ENCODE data around the gene FDX1. TPM values are rescaled to one million over a fixed set of nuclear protein-coding genes. Genes with fewer than 3 reads are reported as not detected.
A peak's percentile ranks its signal among the peaks of the same experiment; 100 is the strongest.

The FDX1 gene
- total RNA-seq, 1 experiment from 2014 or later: 14.5 TPM

DNA sequence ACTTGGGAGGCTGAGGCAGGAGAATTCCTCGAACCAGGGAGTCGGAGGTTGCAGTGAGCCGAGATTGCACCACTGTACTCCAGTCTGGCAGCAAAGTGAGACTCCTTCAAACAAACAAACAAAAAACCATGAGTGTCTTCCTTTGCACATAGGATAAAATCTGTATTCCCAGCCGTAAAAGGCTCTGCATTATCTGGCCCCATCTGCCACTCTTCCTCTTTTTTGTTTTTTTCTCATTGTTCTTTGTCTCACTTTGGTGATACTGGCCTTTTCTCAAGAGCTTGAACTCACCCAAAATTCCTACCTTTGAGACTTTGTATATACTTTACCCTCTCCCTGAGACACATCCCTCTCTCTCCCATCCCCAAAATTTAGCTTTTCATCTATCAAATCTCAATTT, 17.6 kb downstream of the FDX1 start:
- H3K4me1 ChIP-seq (ENCODE audit: control insufficient read depth in 1 of 2, insufficient read depth in 2 of 2, low read length in 2 of 2): no peaks in the 10 kb centered on the region
- H3K79me2 ChIP-seq (ENCODE audit: insufficient read depth, low read length): peaks cover 16% of the 10 kb centered on the region
- H3K4me2 ChIP-seq (ENCODE audit: low read length): no peak overlapping the region
- no peak overlapping the region for H3K9ac ChIP-seq (ENCODE audit: low read length)
- ATAC-seq: no peak
- H2AFZ ChIP-seq (ENCODE audit: low read depth, low read length, poor library complexity, severe bottlenecking): no peak overlapping the region
- CTCF ChIA-PET: interaction anchor here (0.6 to 1.3 kb wide), 3 partner anchors 14 to 275 kb away, joined by 3 to 5 read pairs (median 3); no protein-coding TSS in a partner anchor
- intact Hi-C loops (cut with micrococcal nuclease): no loop called here
- H3K9me2 ChIP-seq (ENCODE audit: insufficient read depth): no peaks in the 10 kb centered on the region
- POLR2A ChIA-PET: no interaction called here
- no peak for DNase-seq (ENCODE audit: low read depth, low spot score)
- no peaks in the 10 kb centered on the region for H3K9me3 ChIP-seq (ENCODE audit: control insufficient read depth in 1 of 2, insufficient read depth in 1 of 2, low read depth in 1 of 2, low read length in 2 of 2)
- RAD21 ChIA-PET (ENCODE audit: low non-redundant PET in 1 of 2, low total read pairs in 2 of 2, uncharacterized antibody in 2 of 2, unreplicated experiment in 2 of 2): interaction anchor here in 1 of 2 experiments (0.7 kb wide), 1 partner anchor 37 kb away, joined by 3 read pairs; no protein-coding TSS in a partner anchor
- no peak overlapping the region for H3K27ac ChIP-seq (ENCODE audit: low read depth, low read length)
- TF ChIP-seq, protein P1, sequence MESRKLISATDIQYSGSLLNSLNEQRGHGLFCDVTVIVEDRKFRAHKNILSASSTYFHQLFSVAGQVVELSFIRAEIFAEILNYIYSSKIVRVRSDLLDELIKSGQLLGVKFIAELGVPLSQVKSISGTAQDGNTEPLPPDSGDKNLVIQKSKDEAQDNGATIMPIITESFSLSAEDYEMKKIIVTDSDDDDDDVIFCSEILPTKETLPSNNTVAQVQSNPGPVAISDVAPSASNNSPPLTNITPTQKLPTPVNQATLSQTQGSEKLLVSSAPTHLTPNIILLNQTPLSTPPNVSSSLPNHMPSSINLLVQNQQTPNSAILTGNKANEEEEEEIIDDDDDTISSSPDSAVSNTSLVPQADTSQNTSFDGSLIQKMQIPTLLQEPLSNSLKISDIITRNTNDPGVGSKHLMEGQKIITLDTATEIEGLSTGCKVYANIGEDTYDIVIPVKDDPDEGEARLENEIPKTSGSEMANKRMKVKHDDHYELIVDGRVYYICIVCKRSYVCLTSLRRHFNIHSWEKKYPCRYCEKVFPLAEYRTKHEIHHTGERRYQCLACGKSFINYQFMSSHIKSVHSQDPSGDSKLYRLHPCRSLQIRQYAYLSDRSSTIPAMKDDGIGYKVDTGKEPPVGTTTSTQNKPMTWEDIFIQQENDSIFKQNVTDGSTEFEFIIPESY (IDR thresholded peaks at IDR 0.05; ENCODE audit: extremely low read depth, insufficient replicate concordance, low read length): no peak
- TF ChIP-seq POLR2A (IDR thresholded peaks at IDR 0.05; ENCODE audit: borderline replicate concordance, extremely low read depth, insufficient read depth, insufficient read length): no peak
- H3K36me3 ChIP-seq (ENCODE audit: control insufficient read depth in 1 of 2, insufficient read depth in 2 of 2, low read length in 2 of 2): no peaks in the 10 kb centered on the region
- H4K20me1 ChIP-seq (ENCODE audit: insufficient read depth): 0 out of 2 replicates have a peak, but pooled peaks cover 9% of the 10 kb centered on the region
- no TSS peak for BruUV-seq (replicated peaks)
- no peaks in the 10 kb centered on the region for H3K27me3 ChIP-seq (ENCODE audit: insufficient read depth, low read length)
- H3K4me3 ChIP-seq (replicated peaks in 1 of 2; ENCODE audit: low read depth in 1 of 2, low read length in 2 of 2): no peak overlapping the region

DNA sequence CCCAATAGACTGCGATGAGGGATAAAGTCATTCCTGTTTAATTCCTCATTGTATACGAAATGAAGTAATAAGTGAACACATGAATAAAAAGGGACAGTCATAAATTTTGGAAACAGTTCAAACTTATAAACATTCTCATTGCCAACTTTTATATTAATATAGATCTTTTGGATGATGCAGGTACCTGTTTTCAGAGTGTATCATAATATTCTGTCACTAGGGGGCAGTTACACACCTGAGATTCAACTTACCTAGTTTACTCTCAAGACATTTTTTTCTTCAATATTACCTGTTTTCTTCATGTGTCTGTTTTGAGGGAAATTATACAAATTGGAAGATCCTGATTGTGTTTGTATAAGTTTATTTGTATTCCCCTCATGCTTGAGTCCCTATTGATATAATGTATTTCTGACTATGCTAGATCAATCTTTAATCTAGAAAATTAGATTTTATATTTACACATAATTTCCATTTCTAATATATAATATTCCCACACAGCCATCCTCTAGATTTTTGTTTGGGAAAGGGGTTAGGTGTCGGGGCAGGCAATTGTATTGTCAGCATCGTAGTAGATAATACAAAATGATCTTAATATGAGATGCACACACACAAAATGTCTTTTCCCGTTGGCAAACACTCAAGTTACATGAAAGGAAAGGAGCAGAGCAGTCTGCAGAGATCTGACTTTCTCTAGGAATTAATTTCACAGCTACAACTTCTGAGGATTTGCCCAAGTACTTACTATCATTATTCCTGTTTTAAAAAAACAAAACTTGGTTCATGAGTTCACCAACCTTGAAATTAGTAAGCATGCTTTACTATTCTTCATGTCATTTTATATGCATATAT, 18.4 kb downstream of the FDX1 start:
- H4K20me1 ChIP-seq (ENCODE audit: insufficient read depth): 0 out of 2 replicates have a peak, but pooled peaks cover 9% of the 10 kb centered on the region
- no peak overlapping the region for H3K4me2 ChIP-seq (ENCODE audit: low read length)
- H3K9me3 ChIP-seq (ENCODE audit: control insufficient read depth in 1 of 2, insufficient read depth in 1 of 2, low read depth in 1 of 2, low read length in 2 of 2): no peaks in the 10 kb centered on the region
- no peak overlapping the region for H3K9ac ChIP-seq (ENCODE audit: low read length)
- ChIA-PET CTCF (interaction anchor here (1.1 to 1.3 kb wide), 2 partner anchors 14 to 15 kb away, joined by 3 read pairs; no protein-coding TSS in a partner anchor), POLR2A (no interaction called here), RAD21 (ENCODE audit: low non-redundant PET in 1 of 2, low total read pairs in 2 of 2, uncharacterized antibody in 2 of 2, unreplicated experiment in 2 of 2) (no interaction called here)
- DNase-seq (ENCODE audit: low read depth, low spot score) (no peak), ATAC-seq (peak; percentile 73)
- intact Hi-C loops (cut with micrococcal nuclease): no loop called here
- H3K9me2 ChIP-seq (ENCODE audit: insufficient read depth): no peaks in the 10 kb centered on the region
- H3K27me3 ChIP-seq (ENCODE audit: insufficient read depth, low read length): no peaks in the 10 kb centered on the region
- no peaks in the 10 kb centered on the region for H3K36me3 ChIP-seq (ENCODE audit: control insufficient read depth in 1 of 2, insufficient read depth in 2 of 2, low read length in 2 of 2)
- H3K4me3 ChIP-seq (replicated peaks in 1 of 2; ENCODE audit: low read depth in 1 of 2, low read length in 2 of 2): no peak overlapping the region
- H3K4me1 ChIP-seq (ENCODE audit: control insufficient read depth in 1 of 2, insufficient read depth in 2 of 2, low read length in 2 of 2): no peaks in the 10 kb centered on the region
- H3K79me2 ChIP-seq (ENCODE audit: insufficient read depth, low read length): peaks cover 13% of the 10 kb centered on the region
- H2AFZ ChIP-seq (ENCODE audit: low read depth, low read length, poor library complexity, severe bottlenecking): no peak overlapping the region
- BruUV-seq (replicated peaks): no TSS peak
- TF ChIP-seq, protein P2, sequence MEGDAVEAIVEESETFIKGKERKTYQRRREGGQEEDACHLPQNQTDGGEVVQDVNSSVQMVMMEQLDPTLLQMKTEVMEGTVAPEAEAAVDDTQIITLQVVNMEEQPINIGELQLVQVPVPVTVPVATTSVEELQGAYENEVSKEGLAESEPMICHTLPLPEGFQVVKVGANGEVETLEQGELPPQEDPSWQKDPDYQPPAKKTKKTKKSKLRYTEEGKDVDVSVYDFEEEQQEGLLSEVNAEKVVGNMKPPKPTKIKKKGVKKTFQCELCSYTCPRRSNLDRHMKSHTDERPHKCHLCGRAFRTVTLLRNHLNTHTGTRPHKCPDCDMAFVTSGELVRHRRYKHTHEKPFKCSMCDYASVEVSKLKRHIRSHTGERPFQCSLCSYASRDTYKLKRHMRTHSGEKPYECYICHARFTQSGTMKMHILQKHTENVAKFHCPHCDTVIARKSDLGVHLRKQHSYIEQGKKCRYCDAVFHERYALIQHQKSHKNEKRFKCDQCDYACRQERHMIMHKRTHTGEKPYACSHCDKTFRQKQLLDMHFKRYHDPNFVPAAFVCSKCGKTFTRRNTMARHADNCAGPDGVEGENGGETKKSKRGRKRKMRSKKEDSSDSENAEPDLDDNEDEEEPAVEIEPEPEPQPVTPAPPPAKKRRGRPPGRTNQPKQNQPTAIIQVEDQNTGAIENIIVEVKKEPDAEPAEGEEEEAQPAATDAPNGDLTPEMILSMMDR (IDR thresholded peaks at IDR 0.05 in 2 of 3, conservative IDR thresholded peaks at IDR 0.05 in 1 of 3; ENCODE audit: borderline replicate concordance in 1 of 3, insufficient read depth in 1 of 3, low read depth in 2 of 3, low read length in 2 of 3): peak; percentile 47 to 72 (median 57); a peak in 5 of 6 replicates
- TF ChIP-seq ELF1 (IDR thresholded peaks at IDR 0.05; ENCODE audit: borderline replicate concordance, low read depth) (no peak), RAD21 (IDR thresholded peaks at IDR 0.05; ENCODE audit: low read depth) (peak; percentile 57), SP1 (IDR thresholded peaks at IDR 0.05; ENCODE audit: low read depth) (no peak)
- no peak overlapping the region for H3K27ac ChIP-seq (ENCODE audit: low read depth, low read length)

Measured in HCT116 (cell line).